DOHH2 (cell line): ENCODE data around the gene TTC28.

ENCODE experiments used
- EZH2phosphoT487 ChIP-seq: fragments of 200-600 bp; sonication (generic); IDR thresholded peaks from 2 replicates; pipeline ENCODE4 v1.6.1; 2017; ENCODE audit warnings: borderline replicate concordance, mild to moderate bottlenecking, antibody characterized with exemption, low read length, moderate library complexity, mixed read lengths
- TF ChIP-seq, protein P1 (sequence below): fragments of 200-600 bp; sonication (generic); IDR thresholded peaks from one replicate; pipeline ENCODE4 v1.5.1; 2014; ENCODE audit warnings: antibody characterized with exemption, mild to moderate bottlenecking, low read depth, low read length; ENCODE audit not compliant: poor library complexity, severe bottlenecking

DNA sequence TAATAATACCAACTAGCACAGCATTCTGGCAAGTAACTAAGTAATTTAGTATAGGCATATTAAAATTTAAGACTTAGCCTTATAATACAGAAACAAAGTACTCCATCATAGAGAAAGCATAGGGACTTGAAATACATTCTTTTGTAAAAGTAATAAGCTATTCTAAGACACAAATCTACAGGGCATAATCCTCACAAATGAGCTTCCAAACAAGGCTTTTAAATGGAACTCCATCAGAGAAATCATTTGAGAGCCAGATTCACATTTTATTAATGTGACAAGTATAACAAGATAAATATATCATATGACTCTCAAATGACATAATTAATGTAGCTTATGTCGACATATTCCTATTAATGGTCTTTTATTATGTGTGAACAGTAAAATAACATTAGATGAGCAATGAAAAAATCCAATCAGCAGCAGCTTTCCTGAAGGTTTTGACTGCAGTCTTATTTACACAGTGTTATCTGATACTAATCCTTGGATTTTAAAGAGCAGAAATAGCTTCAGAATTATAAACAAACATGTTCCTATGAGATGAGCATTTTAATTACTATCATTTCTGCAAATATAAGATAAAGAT lies 241.4 kb downstream of the TTC28 start:
- TF ChIP-seq, protein P1, sequence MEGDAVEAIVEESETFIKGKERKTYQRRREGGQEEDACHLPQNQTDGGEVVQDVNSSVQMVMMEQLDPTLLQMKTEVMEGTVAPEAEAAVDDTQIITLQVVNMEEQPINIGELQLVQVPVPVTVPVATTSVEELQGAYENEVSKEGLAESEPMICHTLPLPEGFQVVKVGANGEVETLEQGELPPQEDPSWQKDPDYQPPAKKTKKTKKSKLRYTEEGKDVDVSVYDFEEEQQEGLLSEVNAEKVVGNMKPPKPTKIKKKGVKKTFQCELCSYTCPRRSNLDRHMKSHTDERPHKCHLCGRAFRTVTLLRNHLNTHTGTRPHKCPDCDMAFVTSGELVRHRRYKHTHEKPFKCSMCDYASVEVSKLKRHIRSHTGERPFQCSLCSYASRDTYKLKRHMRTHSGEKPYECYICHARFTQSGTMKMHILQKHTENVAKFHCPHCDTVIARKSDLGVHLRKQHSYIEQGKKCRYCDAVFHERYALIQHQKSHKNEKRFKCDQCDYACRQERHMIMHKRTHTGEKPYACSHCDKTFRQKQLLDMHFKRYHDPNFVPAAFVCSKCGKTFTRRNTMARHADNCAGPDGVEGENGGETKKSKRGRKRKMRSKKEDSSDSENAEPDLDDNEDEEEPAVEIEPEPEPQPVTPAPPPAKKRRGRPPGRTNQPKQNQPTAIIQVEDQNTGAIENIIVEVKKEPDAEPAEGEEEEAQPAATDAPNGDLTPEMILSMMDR: no peak
- TF ChIP-seq EZH2phosphoT487: no peak
